ENCODE measurements around the gene ZNF260. TPM values are rescaled to one million over a fixed set of nuclear protein-coding genes. Genes with fewer than 3 reads are reported as not detected.
A peak's percentile ranks its signal among the peaks of the same experiment; 100 is the strongest.

ZNF260 gene
- total RNA-seq, 1 donor: 21.6 TPM

DNA sequence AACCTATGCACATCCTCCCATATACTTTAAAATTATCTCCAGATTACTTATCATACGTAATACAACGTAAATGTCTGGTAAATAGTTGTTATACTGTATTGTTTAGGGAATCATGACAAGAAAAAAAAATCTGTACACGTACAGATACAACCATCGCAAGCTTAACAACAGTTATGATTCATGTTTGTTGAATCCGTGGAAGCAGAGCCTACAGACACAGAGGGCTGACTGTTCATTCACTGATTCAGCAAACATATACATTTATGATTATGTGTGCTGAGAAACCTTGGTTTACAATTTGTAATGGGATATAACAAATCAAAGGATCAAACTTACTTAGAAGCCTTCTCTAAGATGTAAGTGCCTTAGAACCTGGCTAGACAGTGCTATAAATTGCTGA is 1.5 kb downstream of the ZNF260 start:
- no peak overlapping the region for H3K4me3 ChIP-seq (ENCODE audit: low read depth, low read length)
- TF ChIP-seq, protein P1, sequence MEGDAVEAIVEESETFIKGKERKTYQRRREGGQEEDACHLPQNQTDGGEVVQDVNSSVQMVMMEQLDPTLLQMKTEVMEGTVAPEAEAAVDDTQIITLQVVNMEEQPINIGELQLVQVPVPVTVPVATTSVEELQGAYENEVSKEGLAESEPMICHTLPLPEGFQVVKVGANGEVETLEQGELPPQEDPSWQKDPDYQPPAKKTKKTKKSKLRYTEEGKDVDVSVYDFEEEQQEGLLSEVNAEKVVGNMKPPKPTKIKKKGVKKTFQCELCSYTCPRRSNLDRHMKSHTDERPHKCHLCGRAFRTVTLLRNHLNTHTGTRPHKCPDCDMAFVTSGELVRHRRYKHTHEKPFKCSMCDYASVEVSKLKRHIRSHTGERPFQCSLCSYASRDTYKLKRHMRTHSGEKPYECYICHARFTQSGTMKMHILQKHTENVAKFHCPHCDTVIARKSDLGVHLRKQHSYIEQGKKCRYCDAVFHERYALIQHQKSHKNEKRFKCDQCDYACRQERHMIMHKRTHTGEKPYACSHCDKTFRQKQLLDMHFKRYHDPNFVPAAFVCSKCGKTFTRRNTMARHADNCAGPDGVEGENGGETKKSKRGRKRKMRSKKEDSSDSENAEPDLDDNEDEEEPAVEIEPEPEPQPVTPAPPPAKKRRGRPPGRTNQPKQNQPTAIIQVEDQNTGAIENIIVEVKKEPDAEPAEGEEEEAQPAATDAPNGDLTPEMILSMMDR (IDR thresholded peaks at IDR 0.05; ENCODE audit: insufficient read depth, low read depth, low read length): no peak
- no peak for DNase-seq (ENCODE audit: low read depth)

DNA sequence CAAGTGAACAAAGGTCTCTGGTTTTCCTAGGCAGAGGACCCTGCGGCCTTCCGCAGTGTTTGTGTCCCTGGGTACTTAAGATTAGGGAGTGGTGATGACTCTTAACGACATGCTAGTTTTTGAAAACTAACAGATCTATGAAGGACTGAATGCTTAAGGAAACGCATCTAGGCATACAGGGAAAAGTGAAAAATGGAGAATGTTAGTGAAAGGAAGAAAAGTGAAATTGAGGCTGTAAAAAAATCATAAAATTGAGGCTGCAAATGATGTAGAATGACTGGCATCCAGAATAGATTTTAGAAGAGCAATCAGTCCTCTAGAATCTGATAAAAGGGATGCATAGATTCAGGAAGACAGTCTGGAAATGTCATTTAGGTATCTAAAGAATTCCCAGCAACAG is 3.5 kb downstream of the ZNF260 start:
- TF ChIP-seq, protein P1 (IDR thresholded peaks at IDR 0.05; ENCODE audit: insufficient read depth, low read depth, low read length): no peak
- no peak for DNase-seq (ENCODE audit: low read depth)

DNA sequence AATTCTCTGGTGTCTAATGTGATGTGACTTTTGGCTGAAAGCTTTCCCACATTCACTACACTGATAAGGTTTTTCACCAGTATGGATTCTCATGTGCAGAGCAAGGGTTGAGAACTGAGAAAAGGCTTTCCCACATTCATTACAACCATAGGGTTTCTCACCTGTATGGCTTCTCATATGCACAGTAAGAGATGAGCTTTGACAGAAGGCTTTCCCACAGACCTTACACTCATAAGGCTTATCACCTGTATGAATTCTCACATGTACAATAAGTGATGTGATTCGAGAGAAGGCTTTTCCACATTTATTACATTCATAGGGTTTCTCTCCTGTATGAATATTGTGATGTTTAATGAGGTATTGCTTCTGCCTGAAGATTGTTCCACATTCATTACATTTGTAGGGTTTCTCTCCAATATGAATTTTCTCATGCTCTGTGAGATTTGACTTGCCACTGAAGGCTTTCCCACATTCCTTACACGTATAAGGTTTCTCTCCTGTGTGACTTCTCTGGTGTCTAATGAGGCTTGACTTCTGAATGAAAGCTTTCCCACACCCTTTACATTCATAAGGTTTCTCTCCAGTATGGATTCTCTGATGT is 14.0 kb downstream of the ZNF260 start:
- no peak overlapping the region for H3K4me3 ChIP-seq (ENCODE audit: low read depth, low read length)
- DNase-seq (ENCODE audit: low read depth): peak; percentile 1

More for the DNA sequence above, 3.5 kb downstream of the ZNF260 start:
- no peak overlapping the region for H3K4me3 ChIP-seq (ENCODE audit: low read depth, low read length)

DNA sequence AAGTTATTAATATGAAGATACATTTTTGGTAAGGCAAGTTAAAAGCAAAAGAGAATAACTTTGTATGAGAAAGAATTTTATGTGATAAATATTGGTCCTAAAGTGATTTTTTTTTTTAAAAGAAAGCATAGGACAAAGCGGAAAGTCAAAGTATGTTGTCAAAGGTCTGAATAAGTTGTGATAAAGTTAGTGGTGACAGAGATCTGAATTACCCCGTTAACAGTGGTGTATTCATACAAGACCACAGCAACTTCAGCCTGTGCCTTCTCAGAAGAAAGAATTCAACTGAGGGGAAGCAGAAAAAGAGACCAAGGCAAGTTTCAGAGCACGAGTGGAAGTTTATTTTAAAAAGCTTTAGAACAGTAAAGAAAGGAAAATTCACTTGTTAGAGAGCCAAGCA is 19.7 kb downstream of the ZNF260 start:
- TF ChIP-seq, protein P1 (IDR thresholded peaks at IDR 0.05; ENCODE audit: insufficient read depth, low read depth, low read length): no peak
- no peak overlapping the region for H3K4me3 ChIP-seq (ENCODE audit: low read depth, low read length)
- no peak for DNase-seq (ENCODE audit: low read depth)

More for the DNA sequence above, 14.0 kb downstream of the ZNF260 start:
- TF ChIP-seq, protein P1 (IDR thresholded peaks at IDR 0.05; ENCODE audit: insufficient read depth, low read depth, low read length): no peak

DNA sequence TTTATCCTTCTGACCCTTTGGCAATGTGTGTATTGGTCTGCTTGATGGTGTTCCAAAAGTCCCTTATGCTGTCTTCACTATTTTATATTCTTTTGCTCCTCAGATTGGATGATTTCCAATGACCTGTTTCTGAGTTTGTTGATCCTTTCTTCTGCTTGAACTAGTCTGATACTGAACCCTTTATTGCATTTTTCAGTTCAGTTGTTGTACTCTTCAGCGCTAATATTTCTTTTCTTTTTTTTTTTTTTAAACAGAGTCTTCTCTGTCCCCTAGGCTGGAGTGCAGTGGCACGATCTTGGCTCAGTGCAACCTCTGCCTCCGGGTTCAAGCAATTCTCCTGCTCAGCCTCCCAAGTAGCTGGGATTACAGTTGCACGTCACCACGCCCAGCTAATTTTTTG is 26.1 kb downstream of the ZNF260 start:
- no peak overlapping the region for H3K4me3 ChIP-seq (ENCODE audit: low read depth, low read length)
- TF ChIP-seq, protein P1 (IDR thresholded peaks at IDR 0.05; ENCODE audit: insufficient read depth, low read depth, low read length): no peak
- DNase-seq (ENCODE audit: low read depth): no peak

DNA sequence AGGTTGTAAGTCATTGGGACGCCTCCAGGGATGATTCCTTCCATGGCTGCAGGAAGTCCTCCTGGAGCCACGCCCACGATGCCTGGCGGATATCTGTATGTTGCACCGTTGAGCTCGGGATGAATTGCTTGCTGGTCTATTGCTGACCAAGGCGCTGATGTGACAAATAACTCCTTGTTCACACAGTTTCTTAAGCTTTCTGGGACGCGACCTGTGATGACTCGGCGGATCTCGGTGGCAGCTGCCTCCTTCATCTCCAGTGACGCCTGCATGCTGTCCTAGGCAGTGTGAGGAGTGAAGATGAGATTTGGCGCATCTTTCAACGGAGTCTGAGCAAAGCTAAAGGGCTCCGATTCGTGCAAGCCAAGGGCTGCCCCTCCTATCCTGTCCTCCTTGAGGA is 31.1 kb downstream of the ZNF260 start:
- no peak overlapping the region for H3K4me3 ChIP-seq (ENCODE audit: low read depth, low read length)
- no peak for DNase-seq (ENCODE audit: low read depth)
- TF ChIP-seq, protein P1 (IDR thresholded peaks at IDR 0.05; ENCODE audit: insufficient read depth, low read depth, low read length): no peak
